ENCODE data around the gene CEP89. TPM values are rescaled to one million over a fixed set of nuclear protein-coding genes. Genes with fewer than 3 reads are reported as not detected.
A peak's percentile ranks its signal among the peaks of the same experiment; 100 is the strongest.
"Not testable (repeated sequence)": the region's sequence is repeated elsewhere in the genome, so short reads cannot be mapped to it uniquely, and the experiment has no call there.

Gene CEP89
- 14.4 TPM for polyA plus RNA-seq
- long read RNA-seq, donor 1, partial matches to known transcripts: 0 of 2 reads
- long read RNA-seq, donor 1, other reads (novel, unspliced or antisense): 0 of 2 reads
- long read RNA-seq, donor 2, partial matches to known transcripts: 0 of 4 reads
- long read RNA-seq, donor 2, other reads (novel, unspliced or antisense): 0 of 4 reads
- long read RNA-seq, donor 3: 0 reads
- long read RNA-seq, donor 4: 0 reads
- long read RNA-seq, donor 5, full-length matches to known transcripts: 2 of 2 reads
- long read RNA-seq, donor 5, partial matches to known transcripts: 0 of 2 reads
- long read RNA-seq, donor 5, other reads (novel, unspliced or antisense): 0 of 2 reads
- long read RNA-seq, donor 6, partial matches to known transcripts: 0 of 1 reads
- long read RNA-seq, donor 6, other reads (novel, unspliced or antisense): 0 of 1 reads
- long read RNA-seq, donor 7, partial matches to known transcripts: 0 of 1 reads
- long read RNA-seq, donor 7, other reads (novel, unspliced or antisense): 0 of 1 reads
- long read RNA-seq, donor 8, partial matches to known transcripts: 0 of 3 reads
- long read RNA-seq, donor 8, other reads (novel, unspliced or antisense): 0 of 3 reads
- long read RNA-seq, donor 9, partial matches to known transcripts: 0 of 4 reads
- long read RNA-seq, donor 9, other reads (novel, unspliced or antisense): 0 of 4 reads
- long read RNA-seq, donor 10, partial matches to known transcripts: 0 of 3 reads
- long read RNA-seq, donor 10, other reads (novel, unspliced or antisense): 0 of 3 reads
- long read RNA-seq, donor 11, full-length matches to known transcripts: 2 of 2 reads
- long read RNA-seq, donor 11, partial matches to known transcripts: 0 of 2 reads
- long read RNA-seq, donor 11, other reads (novel, unspliced or antisense): 0 of 2 reads

DNA sequence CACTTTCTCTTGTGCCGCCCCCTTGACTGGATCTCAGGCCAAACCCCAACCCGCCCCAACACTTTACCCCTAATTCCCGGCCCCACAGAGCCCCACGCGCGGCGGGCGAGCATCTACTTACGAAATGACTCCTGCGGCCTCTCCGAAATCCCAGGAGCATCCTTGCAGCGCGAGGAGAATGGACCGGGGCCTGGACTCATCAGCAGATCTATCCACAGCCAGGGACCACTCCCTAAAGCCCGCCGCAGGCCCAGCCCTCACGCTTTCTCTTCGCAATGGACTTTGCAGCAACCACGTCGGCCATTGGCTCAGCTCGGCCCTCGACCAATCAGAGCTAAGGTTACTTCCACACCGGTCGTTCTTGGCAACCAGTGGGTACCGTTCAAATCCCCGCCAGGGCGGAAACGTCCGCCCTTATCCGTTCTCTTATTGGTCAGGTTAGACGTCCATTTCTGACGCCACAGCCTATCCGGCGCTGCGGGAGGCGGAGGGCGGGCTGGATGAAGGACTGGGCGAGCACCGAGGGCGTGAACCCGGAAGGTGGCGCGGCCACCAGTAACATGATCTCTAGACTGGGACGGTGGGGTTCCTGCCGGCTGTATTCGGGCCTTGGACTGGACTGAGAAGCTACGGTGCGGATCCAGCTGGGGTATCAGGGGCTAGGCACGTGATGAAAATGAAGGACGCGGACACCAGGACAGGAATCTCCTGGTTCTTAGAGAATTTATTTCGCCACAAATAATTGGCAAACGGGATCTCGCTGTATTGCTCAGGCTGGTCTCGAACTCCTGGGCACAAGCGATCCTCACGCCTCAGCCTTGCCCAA is at the start of gene CEP89, which contains the start of gene FAAP24:
TSS of gene CEP89 (minus strand) at position 244 of the 826 bp plus-strand sequence. CDS start at position 160, 84 bp downstream.
TSS of gene FAAP24 (plus strand) at position 528 of the 826 bp plus-strand sequence. CDS start 955 bp downstream, outside the sequence.
- H3K4me1 ChIP-seq (ENCODE audit: control insufficient read depth, insufficient read depth, low read length): no peaks in the 10 kb centered on the region
- peak within 1 kb of the TSS; percentile 5 for H3K27ac ChIP-seq (ENCODE audit: low read length)
- H3K27me3 ChIP-seq (ENCODE audit: control insufficient read depth, insufficient read depth, low read length): no peaks in the 10 kb centered on the region
- no CpG with 5 or more reads among the region's 57 CpGs for WGBS (ENCODE audit: insufficient coverage, low lambda C conversion rate)
- H3K9me3 ChIP-seq (ENCODE audit: control insufficient read depth, low read depth, low read length): no peaks in the 10 kb centered on the region
- peaks cover 9% of the 10 kb centered on the region for H3K36me3 ChIP-seq (ENCODE audit: control insufficient read depth, insufficient read depth, low read length)
- peak within 1 kb of the TSS; percentile 87 for H3K4me3 ChIP-seq (ENCODE audit: low read length)
- DNase-seq: peak; percentile 99 to 100

DNA sequence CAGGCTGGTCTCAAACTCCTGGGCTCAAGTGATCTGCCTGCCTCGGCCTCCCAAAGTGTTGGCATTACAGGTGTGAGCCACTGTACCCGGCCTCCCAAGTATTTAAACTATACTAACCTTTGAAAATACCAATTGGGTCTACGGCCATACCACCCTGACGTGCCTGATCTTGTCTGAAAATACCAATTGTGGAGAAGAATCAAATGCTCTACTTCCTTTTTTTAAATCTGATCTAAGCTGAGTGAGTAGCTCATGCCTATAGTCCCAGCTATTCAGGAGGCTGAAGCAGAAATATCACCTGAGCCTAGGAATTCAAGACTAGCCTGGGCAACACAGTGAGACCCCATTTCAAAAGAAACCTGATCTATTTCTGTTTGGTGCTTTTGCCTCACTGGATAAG is 39.1 kb upstream of the CEP89 start:
- H3K4me1 ChIP-seq (ENCODE audit: control insufficient read depth, insufficient read depth, low read length); H3K9me3 ChIP-seq (ENCODE audit: control insufficient read depth, low read depth, low read length); H3K4me3 ChIP-seq (ENCODE audit: low read length); H3K27me3 ChIP-seq (ENCODE audit: control insufficient read depth, insufficient read depth, low read length); DNase-seq; H3K27ac ChIP-seq (ENCODE audit: low read length): not testable (repeated sequence)
- peaks cover 40% of the 10 kb centered on the region for H3K36me3 ChIP-seq (ENCODE audit: control insufficient read depth, insufficient read depth, low read length)
- WGBS (ENCODE audit: insufficient coverage, low lambda C conversion rate): no CpG with 5 or more reads among the region's 4 CpGs

DNA sequence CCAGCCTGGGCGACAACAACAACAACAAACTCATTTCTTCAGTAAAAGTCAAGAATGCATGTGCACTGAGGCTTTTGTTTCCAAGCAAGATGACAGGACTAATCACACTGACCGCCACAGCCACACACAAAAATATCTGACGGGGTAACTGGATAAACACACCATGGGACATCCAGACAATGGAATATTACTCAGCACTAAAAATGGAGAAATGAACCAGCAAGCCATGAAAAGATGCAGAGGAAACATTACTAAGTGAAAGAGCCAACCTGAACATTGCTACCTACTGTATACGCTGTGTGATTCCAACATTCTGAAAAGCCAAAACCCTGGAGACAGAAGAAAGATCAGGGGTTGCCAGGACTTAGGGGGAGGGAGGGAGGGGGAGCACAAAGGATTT is 37.0 kb upstream of the CEP89 start:
- H3K9me3 ChIP-seq (ENCODE audit: control insufficient read depth, low read depth, low read length): no peaks in the 10 kb centered on the region
- peaks cover 40% of the 10 kb centered on the region for H3K36me3 ChIP-seq (ENCODE audit: control insufficient read depth, insufficient read depth, low read length)
- DNase-seq: no peak
- H3K27me3 ChIP-seq (ENCODE audit: control insufficient read depth, insufficient read depth, low read length): no peaks in the 10 kb centered on the region
- H3K27ac ChIP-seq (ENCODE audit: low read length): no peak overlapping the region
- no peaks in the 10 kb centered on the region for H3K4me1 ChIP-seq (ENCODE audit: control insufficient read depth, insufficient read depth, low read length)
- no peak overlapping the region for H3K4me3 ChIP-seq (ENCODE audit: low read length)
- no CpG with 5 or more reads among the region's 4 CpGs for WGBS (ENCODE audit: insufficient coverage, low lambda C conversion rate)

DNA sequence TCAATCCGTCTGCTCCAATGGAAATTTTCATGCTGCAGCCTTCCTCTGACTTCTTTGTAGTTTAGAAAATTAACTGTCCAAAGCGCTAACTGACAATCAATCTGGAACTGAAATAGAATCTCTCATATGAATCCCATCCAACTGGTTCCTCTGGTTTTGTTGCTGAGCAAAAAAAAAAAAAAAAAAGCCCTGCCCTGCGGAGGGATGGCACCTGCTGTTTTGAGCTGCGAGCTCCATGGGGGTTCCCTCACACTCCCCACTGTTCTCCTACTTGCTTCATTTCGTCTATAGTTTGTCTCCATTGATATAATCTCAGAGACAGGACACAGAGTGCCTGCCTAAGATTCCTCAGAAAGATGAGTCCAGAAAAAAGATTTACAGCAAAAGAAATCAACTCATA is 33.7 kb upstream of the CEP89 start:
- Histone ChIP-seq H3K4me1 (ENCODE audit: control insufficient read depth, insufficient read depth, low read length) (no peaks in the 10 kb centered on the region), H3K27ac (ENCODE audit: low read length) (no peak overlapping the region), H3K27me3 (ENCODE audit: control insufficient read depth, insufficient read depth, low read length) (no peaks in the 10 kb centered on the region), H3K36me3 (ENCODE audit: control insufficient read depth, insufficient read depth, low read length) (peaks cover 39% of the 10 kb centered on the region), H3K4me3 (ENCODE audit: low read length) (no peak overlapping the region), H3K9me3 (ENCODE audit: control insufficient read depth, low read depth, low read length) (no peaks in the 10 kb centered on the region)
- no CpG with 5 or more reads among the region's 5 CpGs for WGBS (ENCODE audit: insufficient coverage, low lambda C conversion rate)
- peak; percentile 11 to 33 for DNase-seq

- 13% methylated on average over 1 of the region's 6 CpGs for WGBS (ENCODE audit: insufficient coverage, low lambda C conversion rate)
- peaks cover 31% of the 10 kb centered on the region for H3K36me3 ChIP-seq (ENCODE audit: control insufficient read depth, insufficient read depth, low read length)
- H3K4me1 ChIP-seq (ENCODE audit: control insufficient read depth, insufficient read depth, low read length); H3K9me3 ChIP-seq (ENCODE audit: control insufficient read depth, low read depth, low read length); H3K27ac ChIP-seq (ENCODE audit: low read length); H3K27me3 ChIP-seq (ENCODE audit: control insufficient read depth, insufficient read depth, low read length); H3K4me3 ChIP-seq (ENCODE audit: low read length): not testable (repeated sequence)
- peak in 1 of 2 donors; percentile 27 for DNase-seq
Observed at GRCh38 chr19:33003424-33004024, 31.8 kb upstream of the CEP89 start.

DNA sequence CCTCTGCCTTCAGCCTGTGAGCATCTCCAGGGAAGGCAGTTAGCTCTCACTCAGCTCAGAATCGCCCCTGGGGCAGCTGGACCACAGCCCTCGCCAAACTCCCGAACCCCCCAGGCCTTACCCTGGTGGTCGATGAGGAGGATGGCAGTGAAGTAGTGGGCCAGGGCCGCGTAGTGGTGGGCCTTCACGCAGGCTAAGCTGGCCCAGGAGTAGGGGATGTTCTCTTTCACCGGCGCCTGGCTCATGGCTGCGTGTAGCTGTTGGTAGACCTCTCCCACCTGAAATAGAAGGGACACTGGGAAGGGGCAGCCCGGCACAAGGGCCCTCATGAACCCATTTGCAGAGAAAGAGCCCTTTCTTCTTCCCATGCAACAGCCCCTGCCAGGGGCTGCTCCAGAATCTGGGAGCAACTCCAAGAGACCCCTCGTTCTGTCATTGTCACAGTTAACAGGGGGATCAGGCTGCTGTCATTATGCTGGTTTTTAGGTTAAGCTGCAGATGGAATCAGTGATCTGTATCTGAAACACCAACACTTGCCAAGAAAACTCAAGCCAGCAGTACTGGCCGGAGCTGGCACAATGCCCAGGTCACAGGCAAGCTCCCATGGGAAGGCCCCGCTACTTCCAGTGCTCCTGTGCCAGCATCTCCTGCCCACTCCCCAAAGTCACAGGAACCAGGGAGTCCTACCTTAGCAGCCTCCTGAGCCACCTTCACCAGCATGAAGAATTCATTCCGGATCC is 30.5 kb upstream of the CEP89 start:
- H3K4me1 ChIP-seq (ENCODE audit: control insufficient read depth, insufficient read depth, low read length); DNase-seq; H3K27ac ChIP-seq (ENCODE audit: low read length); H3K27me3 ChIP-seq (ENCODE audit: control insufficient read depth, insufficient read depth, low read length); H3K4me3 ChIP-seq (ENCODE audit: low read length); H3K9me3 ChIP-seq (ENCODE audit: control insufficient read depth, low read depth, low read length): not testable (repeated sequence)
- WGBS (ENCODE audit: insufficient coverage, low lambda C conversion rate): no CpG with 5 or more reads among the region's 15 CpGs
- peaks cover 30% of the 10 kb centered on the region for H3K36me3 ChIP-seq (ENCODE audit: control insufficient read depth, insufficient read depth, low read length)

DNA sequence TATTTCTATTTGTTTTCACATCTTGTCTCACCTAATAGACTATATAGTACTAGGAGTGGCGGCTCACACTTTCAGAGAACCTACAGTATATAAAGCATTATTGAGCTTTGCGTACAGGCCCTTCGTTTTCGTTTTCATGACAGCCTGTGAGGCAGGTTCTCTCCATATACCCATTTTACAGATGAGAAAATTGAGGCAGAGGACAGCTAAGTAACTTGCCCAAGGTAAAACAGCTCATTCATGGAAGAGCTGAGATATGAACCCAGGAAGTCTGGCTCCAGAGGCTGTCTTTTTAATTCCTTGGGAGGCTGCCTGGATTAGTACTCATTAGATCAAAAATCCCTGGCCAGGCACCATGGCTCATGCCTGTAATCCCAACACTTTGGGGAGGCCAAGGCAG is 29.2 kb upstream of the CEP89 start:
- Histone ChIP-seq H3K9me3 (ENCODE audit: control insufficient read depth, low read depth, low read length) (no peaks in the 10 kb centered on the region), H3K36me3 (ENCODE audit: control insufficient read depth, insufficient read depth, low read length) (peaks cover 28% of the 10 kb centered on the region), H3K27ac (ENCODE audit: low read length) (no peak overlapping the region), H3K4me1 (ENCODE audit: control insufficient read depth, insufficient read depth, low read length) (no peaks in the 10 kb centered on the region), H3K4me3 (ENCODE audit: low read length) (no peak overlapping the region), H3K27me3 (ENCODE audit: control insufficient read depth, insufficient read depth, low read length) (no peaks in the 10 kb centered on the region)
- WGBS (ENCODE audit: insufficient coverage, low lambda C conversion rate): no CpG with 5 or more reads among the region's 4 CpGs
- DNase-seq: no peak

DNA sequence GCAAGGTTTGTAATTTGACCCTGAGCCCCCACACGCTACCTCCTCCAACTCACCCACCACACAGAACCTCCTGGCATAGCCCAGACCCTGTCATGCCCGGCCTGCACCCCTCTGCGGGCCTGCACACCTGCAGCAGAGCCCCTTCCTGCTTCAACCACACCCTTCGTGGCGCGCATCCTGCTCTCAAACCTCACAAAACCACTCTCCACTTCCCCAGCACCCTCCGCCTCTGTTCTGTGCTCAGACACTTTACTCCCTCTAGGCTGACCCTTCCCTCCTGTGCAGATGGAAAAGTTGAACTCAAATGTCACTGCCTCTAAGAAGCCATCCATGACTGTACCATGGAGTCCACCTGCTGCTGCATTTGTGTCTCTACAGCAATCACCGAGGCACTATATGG is 28.8 kb upstream of the CEP89 start:
- Histone ChIP-seq H3K4me3 (ENCODE audit: low read length) (no peak overlapping the region), H3K36me3 (ENCODE audit: control insufficient read depth, insufficient read depth, low read length) (peaks cover 28% of the 10 kb centered on the region), H3K27me3 (ENCODE audit: control insufficient read depth, insufficient read depth, low read length) (no peaks in the 10 kb centered on the region), H3K4me1 (ENCODE audit: control insufficient read depth, insufficient read depth, low read length) (no peaks in the 10 kb centered on the region), H3K9me3 (ENCODE audit: control insufficient read depth, low read depth, low read length) (no peaks in the 10 kb centered on the region), H3K27ac (ENCODE audit: low read length) (no peak overlapping the region)
- WGBS (ENCODE audit: insufficient coverage, low lambda C conversion rate): no CpG with 5 or more reads among the region's 8 CpGs
- DNase-seq: no peak

- no peaks in the 10 kb centered on the region for H3K9me3 ChIP-seq (ENCODE audit: control insufficient read depth, low read depth, low read length)
- H3K27ac ChIP-seq (ENCODE audit: low read length): no peak overlapping the region
- H3K4me3 ChIP-seq (ENCODE audit: low read length): no peak overlapping the region
- no peaks in the 10 kb centered on the region for H3K4me1 ChIP-seq (ENCODE audit: control insufficient read depth, insufficient read depth, low read length)
- whole genome bisulfite sequencing (ENCODE audit: insufficient coverage, low lambda C conversion rate): no CpG with 5 or more reads among the region's 3 CpGs
- H3K27me3 ChIP-seq (ENCODE audit: control insufficient read depth, insufficient read depth, low read length): no peaks in the 10 kb centered on the region
- peaks cover 35% of the 10 kb centered on the region for H3K36me3 ChIP-seq (ENCODE audit: control insufficient read depth, insufficient read depth, low read length)
- DNase-seq: no peak
Observed at GRCh38 chr19:32998722-32999121, 27.0 kb upstream of the CEP89 start.

Data from large intestine (tissue), 12 donors.